NCI-H524 (cell line): ENCODE data around the gene CD8B.

ENCODE experiments used
- DNase-seq, 2 experiments: peaks; one replicate each; lab custom pipeline; 2025; lab: John Stamatoyannopoulos, UW

Gene CD8B

GRCh38 chr2:86774862-86775261 lies 86.8 kb downstream of the CD8B start:
- DNase-seq = no peak

GRCh38 chr2:86772611-86773010 lies 89.1 kb downstream of the CD8B start:
- no peak for DNase-seq

- DNase-seq = no peak
Observed at GRCh38 chr2:86770816-86771301, 90.8 kb downstream of the CD8B start.

- DNase-seq = no peak
Observed at GRCh38 chr2:86769838-86770237, 91.8 kb downstream of the CD8B start.

- DNase-seq = no peak
Observed at GRCh38 chr2:86768189-86768949, 93.3 kb downstream of the CD8B start.
